GM21423 (cell line): Measurements from ENCODE around the gene EYA2.

Source experiments
- ATAC-seq: cut with Tn5 transposase; IDR thresholded peaks from one replicate; pipeline ENCODE4 v1.9.1; 2021; ENCODE audit warnings: mild to moderate bottlenecking, moderate library complexity; ENCODE audit not compliant: unreplicated experiment

Gene EYA2

GRCh38 chr20:47133809-47134456, 239.3 kb downstream of the EYA2 start:
- ATAC-seq, result no peak

- no peak for ATAC-seq
Observed at GRCh38 chr20:47136782-47137181, 242.1 kb downstream of the EYA2 start.

- ATAC-seq, result no peak
Observed at GRCh38 chr20:47137231-47137870, 242.7 kb downstream of the EYA2 start.

GRCh38 chr20:47139934-47140535, 245.4 kb downstream of the EYA2 start:
- ATAC-seq, result no peak

GRCh38 chr20:47141350-47141921, 246.8 kb downstream of the EYA2 start:
- no peak for ATAC-seq

GRCh38 chr20:47141941-47142773, 247.5 kb downstream of the EYA2 start:
- ATAC-seq, result no peak

- no peak for ATAC-seq
Observed at GRCh38 chr20:47142774-47143170, 248.1 kb downstream of the EYA2 start.

- no peak for ATAC-seq
Observed at GRCh38 chr20:47143657-47144056, 249.0 kb downstream of the EYA2 start.

GRCh38 chr20:47144463-47144862, 249.8 kb downstream of the EYA2 start:
- no peak for ATAC-seq

- ATAC-seq, result no peak
Observed at GRCh38 chr20:47146686-47147085, 252.0 kb downstream of the EYA2 start.

GRCh38 chr20:47148059-47148458, 253.4 kb downstream of the EYA2 start:
- ATAC-seq, result no peak

GRCh38 chr20:47149939-47150338, 255.3 kb downstream of the EYA2 start:
- ATAC-seq, result no peak

- no peak for ATAC-seq
Observed at GRCh38 chr20:47150403-47151152, 255.9 kb downstream of the EYA2 start.

GRCh38 chr20:47152068-47152467, 257.4 kb downstream of the EYA2 start:
- ATAC-seq, result no peak

- ATAC-seq, result no peak
Observed at GRCh38 chr20:47154089-47154488, 259.4 kb downstream of the EYA2 start.

- ATAC-seq, result no peak
Observed at GRCh38 chr20:47156301-47157137, 261.9 kb downstream of the EYA2 start.

- no peak for ATAC-seq
Observed at GRCh38 chr20:47159166-47159565, 264.5 kb downstream of the EYA2 start.

- no peak for ATAC-seq
Observed at GRCh38 chr20:47160240-47160639, 265.6 kb downstream of the EYA2 start.

GRCh38 chr20:47160992-47161391, 266.3 kb downstream of the EYA2 start:
- no peak for ATAC-seq

- ATAC-seq, result no peak
Observed at GRCh38 chr20:47161411-47161810, 266.8 kb downstream of the EYA2 start.
